Activated naive CD8-positive, alpha-beta T cell treated with anti-CD3 and anti-CD28 coated beads for 36 hours (primary cell): ENCODE results near the gene VPS52. TPM values are rescaled to one million over a fixed set of nuclear protein-coding genes. Genes with fewer than 3 reads are reported as not detected.
"Not testable (repeated sequence)": the region's sequence is repeated elsewhere in the genome, so short reads cannot be mapped to it uniquely, and the experiment has no call there.

Source experiments
- DNase-seq: peaks from one replicate; pipeline ENCODE4 v3.0.0; 2021
- H3K27ac Mint-ChIP-seq: one replicate; pipeline ENCODE4 v1.8.0; 2022; ENCODE audit warnings: mild to moderate bottlenecking, moderate library complexity, mixed read lengths
- H3K27me3 Mint-ChIP-seq: one replicate; pipeline ENCODE4 v1.8.0; 2022; ENCODE audit warnings: mild to moderate bottlenecking, mixed read lengths
- H3K36me3 Mint-ChIP-seq: one replicate; pipeline ENCODE4 v1.8.0; 2021; ENCODE audit warnings: mild to moderate bottlenecking, mixed read lengths
- H3K4me1 Mint-ChIP-seq: one replicate; pipeline ENCODE4 v1.8.0; 2021; ENCODE audit warnings: mixed read lengths
- H3K4me3 Mint-ChIP-seq: one replicate; pipeline ENCODE4 v1.8.0; 2022; ENCODE audit warnings: mild to moderate bottlenecking, moderate library complexity, mixed read lengths
- H3K9me3 Mint-ChIP-seq: one replicate; pipeline ENCODE4 v1.8.0; 2022; ENCODE audit warnings: mixed read lengths
- total RNA-seq, 2 experiments: library from RNA; stranded (reverse); gene quantifications; one replicate each; pipeline ENCODE4 v1.2.3, GENCODE V29; 2021

VPS52 gene
- total RNA-seq, 2 experiments from 2014 or later, result 43.4 to 44.6 TPM

- DNase-seq, result no peak
- Mint-ChIP-seq H3K4me3 (no peak overlapping the region), H3K27ac (peak overlapping the region; percentile 51), H3K9me3 (no peaks in the 10 kb centered on the region), H3K36me3 (peaks cover 30% of the 10 kb centered on the region), H3K27me3 (no peaks in the 10 kb centered on the region), H3K4me1 (peaks cover 48% of the 10 kb centered on the region)
Observed at GRCh38 chr6:33278810-33279209, 7.1 kb upstream of the VPS52 start.

GRCh38 chr6:33278392-33278741 is 6.7 kb upstream of the VPS52 start:
- Mint-ChIP-seq H3K4me1 (peaks cover 48% of the 10 kb centered on the region), H3K27me3 (no peaks in the 10 kb centered on the region), H3K27ac (peak overlapping the region; percentile 39), H3K4me3 (no peak overlapping the region), H3K9me3 (no peaks in the 10 kb centered on the region), H3K36me3 (peaks cover 34% of the 10 kb centered on the region)
- no peak for DNase-seq

- peak; percentile 43 for DNase-seq
- Mint-ChIP-seq H3K27me3 (no peaks in the 10 kb centered on the region), H3K4me1 (peaks cover 48% of the 10 kb centered on the region), H3K36me3 (peaks cover 40% of the 10 kb centered on the region), H3K4me3 (peak overlapping the region; percentile 81), H3K27ac (peak overlapping the region; percentile 92), H3K9me3 (no peaks in the 10 kb centered on the region)
Observed at GRCh38 chr6:33277663-33278391, 6.2 kb upstream of the VPS52 start.

- H3K4me1 Mint-ChIP-seq, result peaks cover 45% of the 10 kb centered on the region
- peaks cover 48% of the 10 kb centered on the region for H3K36me3 Mint-ChIP-seq
- no peaks in the 10 kb centered on the region for H3K9me3 Mint-ChIP-seq
- peak within 1 kb of the TSS; percentile 100 for H3K27ac Mint-ChIP-seq
- H3K4me3 Mint-ChIP-seq, result peak within 1 kb of the TSS; percentile 95
- peak; percentile 91 for DNase-seq
- H3K27me3 Mint-ChIP-seq, result no peaks in the 10 kb centered on the region
Observed at GRCh38 chr6:33276864-33277662, 5.4 kb upstream of the VPS52 start, which contains the start of gene B3GALT4. Gene B3GALT4, plus strand, starts transcription at chr6:33277123. Its CDS starts 297 bp downstream, at chr6:33277420.

GRCh38 chr6:33276581-33276863 is 4.8 kb upstream of the VPS52 start:
- H3K4me3 Mint-ChIP-seq, result peak overlapping the region; percentile 95
- no peak for DNase-seq
- peak overlapping the region; percentile 100 for H3K27ac Mint-ChIP-seq
- no peaks in the 10 kb centered on the region for H3K27me3 Mint-ChIP-seq
- H3K9me3 Mint-ChIP-seq, result no peaks in the 10 kb centered on the region
- peaks cover 43% of the 10 kb centered on the region for H3K4me1 Mint-ChIP-seq
- H3K36me3 Mint-ChIP-seq, result peaks cover 53% of the 10 kb centered on the region

- not testable (repeated sequence) for DNase-seq, H3K9me3 Mint-ChIP-seq, H3K27me3 Mint-ChIP-seq
- H3K36me3 Mint-ChIP-seq, result peaks cover 53% of the 10 kb centered on the region
- H3K4me3 Mint-ChIP-seq, result peak overlapping the region; percentile 95
- H3K27ac Mint-ChIP-seq, result peak overlapping the region; percentile 100
- H3K4me1 Mint-ChIP-seq, result peaks cover 43% of the 10 kb centered on the region
Observed at GRCh38 chr6:33275795-33276580, 4.3 kb upstream of the VPS52 start.

- Mint-ChIP-seq H3K4me1 (peaks cover 46% of the 10 kb centered on the region), H3K9me3 (no peaks in the 10 kb centered on the region), H3K27me3 (no peaks in the 10 kb centered on the region), H3K36me3 (peaks cover 55% of the 10 kb centered on the region), H3K27ac (peak overlapping the region; percentile 100), H3K4me3 (peak overlapping the region; percentile 95)
- DNase-seq, result no peak
Observed at GRCh38 chr6:33273924-33274902, 2.5 kb upstream of the VPS52 start.

- peaks cover 39% of the 10 kb centered on the region for H3K4me1 Mint-ChIP-seq
- peak overlapping the region; percentile 100 for H3K27ac Mint-ChIP-seq
- peaks cover 56% of the 10 kb centered on the region for H3K36me3 Mint-ChIP-seq
- no peaks in the 10 kb centered on the region for H3K27me3 Mint-ChIP-seq
- DNase-seq, result no peak
- H3K9me3 Mint-ChIP-seq, result no peaks in the 10 kb centered on the region
- peak overlapping the region; percentile 95 for H3K4me3 Mint-ChIP-seq
Observed at GRCh38 chr6:33273129-33273923, 1.6 kb upstream of the VPS52 start.

- peak overlapping the region; percentile 100 for H3K27ac Mint-ChIP-seq
- no peaks in the 10 kb centered on the region for H3K9me3 Mint-ChIP-seq
- H3K27me3 Mint-ChIP-seq, result no peaks in the 10 kb centered on the region
- peaks cover 33% of the 10 kb centered on the region for H3K4me1 Mint-ChIP-seq
- H3K4me3 Mint-ChIP-seq, result peak overlapping the region; percentile 95
- no peak for DNase-seq
- H3K36me3 Mint-ChIP-seq, result peaks cover 63% of the 10 kb centered on the region
Observed at GRCh38 chr6:33272275-33273128, 826 bp upstream of the VPS52 start.

GRCh38 chr6:33271117-33271467 is 584 bp downstream of the VPS52 start:
- Mint-ChIP-seq H3K9me3 (no peaks in the 10 kb centered on the region), H3K4me3 (peak overlapping the region; percentile 95), H3K27ac (peak overlapping the region; percentile 100), H3K4me1 (peaks cover 25% of the 10 kb centered on the region), H3K36me3 (peaks cover 58% of the 10 kb centered on the region), H3K27me3 (no peaks in the 10 kb centered on the region)
- no peak for DNase-seq

- H3K27ac Mint-ChIP-seq, result peak overlapping the region; percentile 27
- no peak for DNase-seq
- no peak overlapping the region for H3K4me3 Mint-ChIP-seq
- H3K36me3 Mint-ChIP-seq, result peaks cover 23% of the 10 kb centered on the region
- no peaks in the 10 kb centered on the region for H3K27me3 Mint-ChIP-seq
- H3K4me1 Mint-ChIP-seq, result peaks cover 3% of the 10 kb centered on the region
- H3K9me3 Mint-ChIP-seq, result no peaks in the 10 kb centered on the region
Observed at GRCh38 chr6:33264015-33264414, 7.7 kb downstream of the VPS52 start.

- H3K9me3 Mint-ChIP-seq, DNase-seq, H3K4me1 Mint-ChIP-seq, H3K27ac Mint-ChIP-seq, H3K27me3 Mint-ChIP-seq, H3K4me3 Mint-ChIP-seq: not testable (repeated sequence)
- H3K36me3 Mint-ChIP-seq, result peaks cover 19% of the 10 kb centered on the region
Observed at GRCh38 chr6:33262490-33262889, 9.2 kb downstream of the VPS52 start.

GRCh38 chr6:33259032-33259431 is 12.6 kb downstream of the VPS52 start:
- Mint-ChIP-seq H3K36me3 (peaks cover 19% of the 10 kb centered on the region), H3K27me3 (no peaks in the 10 kb centered on the region), H3K4me3 (no peak overlapping the region), H3K4me1 (no peaks in the 10 kb centered on the region), H3K9me3 (no peaks in the 10 kb centered on the region), H3K27ac (no peak overlapping the region)
- no peak for DNase-seq
